Left cardiac atrium (tissue), 2 donors: ENCODE measurements around the gene MXD3. TPM values are rescaled to one million over a fixed set of nuclear protein-coding genes. Genes with fewer than 3 reads are reported as not detected.

Experiments
- total RNA-seq, 2 donors: library from RNA; stranded (reverse); fragmentation: NEBNext Ultra II Directional; extraction: Animal tissue kit (Norgen Biotek cat#: 25700); gene quantifications; one replicate each; pipeline ENCODE4 v1.2.1, GENCODE V29; 2021
- donor health status: DM: no; HTN: yes; CAD: no; lungs with severe emphysema.
- donor health status: DM: yes; HTN: yes; CAD: no.

The MXD3 gene
- total RNA-seq, 2 donors from 2014 or later, result 2.8 to 3.4 TPM

Other genes starting within 250 kb of the MXD3 start
- 1 to 10 TPM in 1 of 2 donors, under 1 TPM in 1; 0.92 to 1.4 TPM for gene FGFR4, start 225.0 kb downstream of the MXD3 start, total RNA-seq
- 10 to 100 TPM; 40.6 to 44.2 TPM for gene NSD1, start 178.1 kb downstream of the MXD3 start, total RNA-seq
- 10 to 100 TPM; 18.8 to 20.1 TPM for gene RAB24, start 8.2 kb downstream of the MXD3 start, total RNA-seq
- 10 to 100 TPM; 52.6 to 64.0 TPM for gene PRELID1, start 8.1 kb downstream of the MXD3 start, total RNA-seq
- gene LMAN2, start 39.8 kb upstream of the MXD3 start, total RNA-seq, result 10 to 100 TPM; 76.4 to 77.7 TPM
- 1 to 10 TPM; 3.7 to 4.7 TPM for gene RGS14, start 46.0 kb upstream of the MXD3 start, total RNA-seq
- gene SLC34A1, start 72.5 kb upstream of the MXD3 start, total RNA-seq, result not detected
- not detected for gene PFN3, start 88.8 kb upstream of the MXD3 start, total RNA-seq
- under 1 TPM; 0.27 to 0.39 TPM for gene F12, start 97.7 kb upstream of the MXD3 start, total RNA-seq
- gene GRK6, start 114.8 kb upstream of the MXD3 start, total RNA-seq, result 10 to 100 TPM; 14.6 to 20.1 TPM
- 1 to 10 TPM in 1 of 2 donors, under 1 TPM in 1; 0.59 to 1.6 TPM for gene PRR7, start 134.9 kb upstream of the MXD3 start, total RNA-seq
- gene DBN1, start 161.7 kb upstream of the MXD3 start, total RNA-seq, result 10 to 100 TPM; 30.2 to 55.1 TPM
- 10 to 100 TPM; 50.5 to 94.5 TPM for gene PDLIM7, start 185.7 kb upstream of the MXD3 start, total RNA-seq
- 1 to 10 TPM; 5.3 to 9.0 TPM for gene DOK3, start 197.9 kb upstream of the MXD3 start, total RNA-seq
- gene DDX41, start 205.1 kb upstream of the MXD3 start, total RNA-seq, result 10 to 100 TPM; 33.1 to 53.5 TPM
- 10 to 100 TPM; 26.1 to 30.1 TPM for gene FAM193B, start 242.7 kb upstream of the MXD3 start, total RNA-seq